ENCODE measurements around the gene SLC29A3. TPM values are rescaled to one million over a fixed set of nuclear protein-coding genes. Genes with fewer than 3 reads are reported as not detected.

The SLC29A3 gene
- total RNA-seq, 1 donor from 2014 or later: 0.58 TPM

DNA sequence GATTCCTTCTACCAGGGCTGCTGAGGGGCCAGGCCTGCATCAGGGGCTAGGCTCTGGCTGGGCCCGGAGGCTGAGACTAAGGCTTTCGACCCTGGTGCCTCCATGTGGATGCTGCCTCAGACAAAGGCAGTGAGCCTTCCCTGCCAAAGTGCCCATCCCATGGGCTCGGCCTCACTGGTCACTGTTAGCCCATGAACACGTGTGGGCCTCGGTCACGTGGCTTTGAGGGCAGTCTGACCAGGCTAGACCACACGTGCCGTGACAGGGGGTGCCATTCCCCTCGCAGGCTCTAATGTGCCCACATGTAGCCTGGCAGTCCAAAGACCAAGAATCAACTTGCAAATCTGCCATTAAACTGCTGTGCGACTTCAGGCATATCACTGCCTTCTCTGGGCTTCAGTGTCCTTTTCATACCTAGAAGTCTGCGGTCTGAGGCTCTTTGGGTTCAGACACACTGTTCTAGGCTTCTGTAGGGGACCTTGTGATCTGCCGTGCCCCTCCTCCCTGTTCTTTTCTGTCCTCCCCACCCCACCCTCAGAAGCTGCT lies 17.6 kb upstream of the SLC29A3 start:
- TF ChIP-seq, protein P1, sequence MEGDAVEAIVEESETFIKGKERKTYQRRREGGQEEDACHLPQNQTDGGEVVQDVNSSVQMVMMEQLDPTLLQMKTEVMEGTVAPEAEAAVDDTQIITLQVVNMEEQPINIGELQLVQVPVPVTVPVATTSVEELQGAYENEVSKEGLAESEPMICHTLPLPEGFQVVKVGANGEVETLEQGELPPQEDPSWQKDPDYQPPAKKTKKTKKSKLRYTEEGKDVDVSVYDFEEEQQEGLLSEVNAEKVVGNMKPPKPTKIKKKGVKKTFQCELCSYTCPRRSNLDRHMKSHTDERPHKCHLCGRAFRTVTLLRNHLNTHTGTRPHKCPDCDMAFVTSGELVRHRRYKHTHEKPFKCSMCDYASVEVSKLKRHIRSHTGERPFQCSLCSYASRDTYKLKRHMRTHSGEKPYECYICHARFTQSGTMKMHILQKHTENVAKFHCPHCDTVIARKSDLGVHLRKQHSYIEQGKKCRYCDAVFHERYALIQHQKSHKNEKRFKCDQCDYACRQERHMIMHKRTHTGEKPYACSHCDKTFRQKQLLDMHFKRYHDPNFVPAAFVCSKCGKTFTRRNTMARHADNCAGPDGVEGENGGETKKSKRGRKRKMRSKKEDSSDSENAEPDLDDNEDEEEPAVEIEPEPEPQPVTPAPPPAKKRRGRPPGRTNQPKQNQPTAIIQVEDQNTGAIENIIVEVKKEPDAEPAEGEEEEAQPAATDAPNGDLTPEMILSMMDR (conservative IDR thresholded peaks at IDR 0.05; ENCODE audit: low read depth, low read length): no peak
- H3K4me3 ChIP-seq (ENCODE audit: low read depth, low read length): no peak overlapping the region
- DNase-seq (ENCODE audit: low read depth): no peak

DNA sequence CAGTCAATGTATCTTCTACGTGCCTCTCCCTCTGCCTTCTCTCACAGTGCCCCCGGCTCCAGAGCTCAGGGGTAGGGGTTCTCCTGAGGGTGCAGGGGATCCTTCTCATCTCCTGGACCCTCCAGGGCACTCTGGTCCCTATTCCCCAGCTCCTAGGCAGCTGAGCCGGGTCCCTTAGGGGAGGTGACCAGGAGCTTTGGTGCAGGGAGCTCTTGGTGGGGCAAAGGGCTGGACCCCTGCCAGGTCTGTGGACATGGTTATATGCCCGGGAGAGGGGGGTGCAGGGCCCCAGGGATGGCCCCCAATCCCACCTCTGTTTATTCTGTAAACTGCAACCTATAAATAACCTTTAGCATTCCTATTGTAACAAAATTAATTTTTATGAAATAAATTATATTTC lies 16.6 kb upstream of the SLC29A3 start:
- no peak overlapping the region for H3K4me3 ChIP-seq (ENCODE audit: low read depth, low read length)
- no peak for DNase-seq (ENCODE audit: low read depth)
- TF ChIP-seq, protein P1 (conservative IDR thresholded peaks at IDR 0.05; ENCODE audit: low read depth, low read length): no peak

DNA sequence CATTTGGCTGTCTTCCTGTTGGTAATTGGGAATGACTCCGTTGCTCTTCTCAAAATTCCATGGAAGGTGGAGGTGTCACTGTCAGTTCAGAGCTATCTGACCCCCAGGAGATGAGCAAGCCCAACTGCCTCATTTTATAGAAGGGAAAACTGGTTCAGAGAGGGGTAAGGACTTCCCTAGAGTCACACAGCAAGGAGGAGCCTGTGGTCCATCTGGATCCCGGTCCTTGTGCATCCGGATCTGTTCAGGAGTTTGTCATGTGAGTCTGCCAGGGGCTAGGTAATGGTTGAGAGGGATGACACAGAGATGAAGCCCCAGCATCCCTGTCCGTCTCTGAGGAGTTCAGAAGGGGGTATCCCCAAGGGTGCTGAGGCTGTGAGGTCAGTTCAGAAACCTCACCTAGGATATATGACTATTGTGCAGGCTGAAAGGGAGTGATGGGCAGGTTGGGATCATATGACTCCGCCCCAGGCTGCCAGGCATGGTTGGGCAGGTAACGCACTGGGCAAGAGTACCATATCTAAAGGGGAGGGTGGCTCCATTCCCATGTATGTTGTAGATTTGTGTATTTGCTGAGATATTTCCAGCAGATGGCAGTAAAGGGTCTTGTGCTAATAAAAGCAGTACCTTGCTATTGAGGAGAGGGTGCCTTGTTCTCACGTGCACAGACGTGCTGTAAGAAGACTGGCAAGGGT lies 16.0 kb upstream of the SLC29A3 start:
- H3K4me3 ChIP-seq (ENCODE audit: low read depth, low read length): no peak overlapping the region
- TF ChIP-seq, protein P1 (conservative IDR thresholded peaks at IDR 0.05; ENCODE audit: low read depth, low read length): peak; percentile 69
- DNase-seq (ENCODE audit: low read depth): peak; percentile 19

DNA sequence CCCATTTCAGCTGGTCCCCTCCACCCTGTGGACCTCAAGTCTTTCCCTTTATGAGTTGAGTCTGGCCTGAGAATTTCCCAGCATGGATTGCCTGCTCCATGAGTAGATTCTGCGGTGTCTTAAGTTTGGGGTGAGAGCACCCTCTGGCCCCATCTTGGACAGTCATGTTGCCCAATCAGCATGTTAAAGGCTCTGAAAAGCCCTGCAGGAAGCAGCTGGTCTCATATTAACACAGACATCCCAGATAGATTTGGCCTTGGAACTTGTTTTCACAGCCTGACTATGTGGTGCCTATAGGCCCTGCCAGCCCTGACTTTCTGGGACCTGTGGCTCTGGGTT lies 15.5 kb upstream of the SLC29A3 start:
- no peak for DNase-seq (ENCODE audit: low read depth)
- TF ChIP-seq, protein P1 (conservative IDR thresholded peaks at IDR 0.05; ENCODE audit: low read depth, low read length): no peak
- no peak overlapping the region for H3K4me3 ChIP-seq (ENCODE audit: low read depth, low read length)

DNA sequence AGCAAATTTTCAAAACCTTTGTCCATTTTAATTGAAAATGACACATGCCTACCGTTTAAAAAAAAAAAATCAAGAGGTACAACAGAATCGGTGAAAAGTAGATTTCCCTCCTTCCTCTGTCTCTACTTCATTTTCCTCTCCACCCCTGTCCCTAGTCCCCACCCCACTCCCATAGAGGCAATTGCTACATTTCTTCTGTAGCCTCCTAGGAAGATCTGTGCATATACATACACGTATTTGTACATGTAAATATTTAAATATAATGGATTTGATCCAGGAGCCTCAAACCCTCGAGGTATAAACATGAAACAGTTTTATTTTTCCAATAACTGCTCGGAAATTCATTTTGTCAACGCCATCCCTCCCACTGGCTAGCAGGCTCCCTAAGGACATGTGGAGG lies 14.1 kb upstream of the SLC29A3 start:
- TF ChIP-seq, protein P1 (conservative IDR thresholded peaks at IDR 0.05; ENCODE audit: low read depth, low read length): no peak
- H3K4me3 ChIP-seq (ENCODE audit: low read depth, low read length): no peak overlapping the region
- DNase-seq (ENCODE audit: low read depth): no peak

DNA sequence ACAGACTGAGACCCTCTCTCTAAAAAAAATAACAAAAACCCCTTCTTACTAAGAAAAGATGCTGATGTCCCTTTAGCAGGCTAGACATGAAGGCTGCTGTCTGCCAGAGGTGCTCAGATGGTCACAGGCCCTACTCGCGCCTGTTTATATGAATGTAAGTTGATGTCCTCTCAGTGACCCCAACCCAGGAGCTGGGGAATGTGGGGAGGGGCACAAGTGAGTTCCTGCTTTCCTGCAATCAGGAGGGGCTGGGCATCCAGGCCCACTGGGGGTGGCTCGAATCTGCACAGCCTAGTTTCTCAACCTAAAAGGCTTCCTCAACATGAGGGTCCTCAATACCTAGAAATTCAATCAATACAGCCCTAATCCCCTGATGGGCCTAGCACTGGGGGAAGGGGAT lies 12.1 kb upstream of the SLC29A3 start:
- no peak for DNase-seq (ENCODE audit: low read depth)
- TF ChIP-seq, protein P1 (conservative IDR thresholded peaks at IDR 0.05; ENCODE audit: low read depth, low read length): no peak
- H3K4me3 ChIP-seq (ENCODE audit: low read depth, low read length): no peak overlapping the region

Measured in epithelial cell of proximal tubule (primary cell).